ENCODE data around the gene PCDHGA12. TPM values are rescaled to one million over a fixed set of nuclear protein-coding genes. Genes with fewer than 3 reads are reported as not detected.

Gene PCDHGA12
- total RNA-seq, 1 experiment from 2014 or later, result 0.79 TPM

GRCh38 chr5:141409598-141410306 lies 20.6 kb upstream of the PCDHGA12 start:
- peaks cover 5% of the 10 kb centered on the region for H3K36me3 Mint-ChIP-seq (ENCODE audit: insufficient read depth, unreplicated experiment)
- no TSS peak for BruUV-seq (replicated peaks)
- intact Hi-C loops (cut with micrococcal nuclease), result loop anchor here (10.0 kb wide), 2 partner anchors 185 to 325 kb away; partner anchors contain the start of gene PCDHB14

GRCh38 chr5:141411575-141411974 lies 18.7 kb upstream of the PCDHGA12 start:
- intact Hi-C loops (cut with micrococcal nuclease), result loop anchor here (10.0 kb wide), 2 partner anchors 187 to 327 kb away; partner anchors contain the start of gene PCDHB14
- CTCF ChIA-PET, result interaction anchor here (0.6 to 4.2 kb wide), 3 partner anchors 66 to 113 kb away, joined by 3 to 37 read pairs (median 4); no protein-coding TSS in a partner anchor
- Mint-ChIP-seq H3K27ac (ENCODE audit: low read depth, unreplicated experiment) (no peak overlapping the region), H3K27me3 (ENCODE audit: insufficient read depth, unreplicated experiment) (no peaks in the 10 kb centered on the region), H3K36me3 (ENCODE audit: insufficient read depth, unreplicated experiment) (peaks cover 5% of the 10 kb centered on the region), H3K9me3 (ENCODE audit: unreplicated experiment) (peaks cover 41% of the 10 kb centered on the region), H3K4me3 (ENCODE audit: unreplicated experiment) (no peak overlapping the region), H3K4me1 (ENCODE audit: insufficient read depth, unreplicated experiment) (no peaks in the 10 kb centered on the region)
- POLR2A ChIA-PET, result interaction anchor here (1.3 kb wide), 1 partner anchor 153 kb away, joined by 6 read pairs; no protein-coding TSS in a partner anchor
- BruUV-seq (replicated peaks), result no TSS peak
- no peak for DNase-seq (ENCODE audit: unreplicated experiment)
- no peak for TF ChIP-seq CTCF (IDR thresholded peaks at IDR 0.05; ENCODE audit: unreplicated experiment)

More at GRCh38 chr5:141409598-141410306, 20.6 kb upstream of the PCDHGA12 start:
- no peaks in the 10 kb centered on the region for H3K4me1 Mint-ChIP-seq (ENCODE audit: insufficient read depth, unreplicated experiment)
- ChIA-PET CTCF (interaction anchor here (0.6 kb wide), 1 partner anchor 995 kb away, joined by 3 read pairs; no protein-coding TSS in a partner anchor), POLR2A (no interaction called here)
- TF ChIP-seq CTCF (IDR thresholded peaks at IDR 0.05; ENCODE audit: unreplicated experiment), result no peak
- no peak overlapping the region for H3K4me3 Mint-ChIP-seq (ENCODE audit: unreplicated experiment)
- no peak overlapping the region for H3K27ac Mint-ChIP-seq (ENCODE audit: low read depth, unreplicated experiment)
- DNase-seq (ENCODE audit: unreplicated experiment), result no peak
- peaks cover 49% of the 10 kb centered on the region for H3K9me3 Mint-ChIP-seq (ENCODE audit: unreplicated experiment)
- no peaks in the 10 kb centered on the region for H3K27me3 Mint-ChIP-seq (ENCODE audit: insufficient read depth, unreplicated experiment)

GRCh38 chr5:141412854-141413539 lies 17.3 kb upstream of the PCDHGA12 start, which contains the start of gene PCDHGA10:
TSS of gene PCDHGA10 (plus strand) at chr5:141412987. CDS start at chr5:141413176, 189 bp downstream.
- Mint-ChIP-seq H3K9me3 (ENCODE audit: unreplicated experiment) (peaks cover 41% of the 10 kb centered on the region), H3K4me3 (ENCODE audit: unreplicated experiment) (peak within 1 kb of the TSS; percentile 54), H3K4me1 (ENCODE audit: insufficient read depth, unreplicated experiment) (no peaks in the 10 kb centered on the region), H3K36me3 (ENCODE audit: insufficient read depth, unreplicated experiment) (peaks cover 5% of the 10 kb centered on the region), H3K27me3 (ENCODE audit: insufficient read depth, unreplicated experiment) (no peaks in the 10 kb centered on the region), H3K27ac (ENCODE audit: low read depth, unreplicated experiment) (no peak within 1 kb of the TSS)
- ChIA-PET POLR2A (interaction anchor here (1.0 to 1.5 kb wide), 6 partner anchors 63 to 148 kb away, joined by 3 to 11 read pairs (median 3); partner anchors contain the start of gene PCDHGC3), CTCF (interaction anchor here (0.6 to 5.5 kb wide), 29 partner anchors 9 to 236 kb away, joined by 3 to 38 read pairs (median 5); partner anchors contain the start of genes PCDHB11, PCDHB14, PCDHGB4 and PCDHGC3)
- peak; percentile 83 for DNase-seq (ENCODE audit: unreplicated experiment)
- BruUV-seq (replicated peaks), result TSS peak; percentile 47
- intact Hi-C loops (cut with micrococcal nuclease), result loop anchor here (1.0 to 10.0 kb wide), 4 partner anchors 111 to 328 kb away; partner anchors contain the start of gene PCDHB14
- TF ChIP-seq CTCF (IDR thresholded peaks at IDR 0.05; ENCODE audit: unreplicated experiment), result peak; percentile 67

All from MCF 10A (cell line).